Caco-2 (cell line): Measurements from ENCODE around the gene DBX2. TPM values are rescaled to one million over a fixed set of nuclear protein-coding genes. Genes with fewer than 3 reads are reported as not detected.
"Not testable (repeated sequence)": the region's sequence is repeated elsewhere in the genome, so short reads cannot be mapped to it uniquely, and the experiment has no call there.

Source experiments
- Bru-seq: library from RNA; stranded (reverse); fragments of 400-500 nt; gene quantifications from one replicate; lab custom pipeline; 2021; lab: Mats Ljungman, UMichigan
- BruChase-seq, 2 experiments: library from RNA; stranded (reverse); fragments of 400-500 nt; gene quantifications; one replicate each; lab custom pipeline; 2021; lab: Mats Ljungman, UMichigan
- BruUV-seq: library from RNA; stranded (reverse); fragments of 400-500 nt; replicated peaks from 2 replicates; lab custom pipeline; 2021; lab: Mats Ljungman, UMichigan
- CTCF ChIA-PET: fragments of 300-600 bp; sonication (Branson Sonifier 250); formaldehyde crosslinking; loops from one replicate; lab custom pipeline; 2022; ENCODE audit warnings: antibody characterized with exemption; lab: Charles Lee
- POLR2A ChIA-PET: fragments of 300-600 bp; sonication (Branson Sonifier 250); formaldehyde crosslinking; loops from one replicate; lab custom pipeline; 2022; ENCODE audit warnings: antibody characterized with exemption; lab: Charles Lee
- DNase-seq, 2 experiments: peaks; one replicate each; pipeline versions ENCODE4 v3.0.0 to v3.0.0-alpha.2; 2020 to 2022
- H3K27me3 ChIP-seq: replicated peaks from 2 replicates; pipeline ENCODE4 v1.6.0; 2011; ENCODE audit warnings: low read length; ENCODE audit not compliant: control insufficient read depth, insufficient read depth
- H3K36me3 ChIP-seq: 2 replicates; pipeline ENCODE4 v1.5.1; 2011; ENCODE audit warnings: low read length; ENCODE audit not compliant: control insufficient read depth, insufficient read depth
- H3K4me1 ChIP-seq: fragments of 250-450 bp; sonication (Bioruptor Pico); 2 replicates; pipeline ENCODE4 v1.5.1; 2020; ENCODE audit warnings: mild to moderate bottlenecking
- H3K4me3 ChIP-seq: 2 replicates; pipeline ENCODE4 v1.5.1; 2011; ENCODE audit warnings: low read depth, mild to moderate bottlenecking, control low read depth, low read length
- H3K9me3 ChIP-seq: fragments of 250-450 bp; sonication (Bioruptor Pico); 2 replicates; pipeline ENCODE4 v1.5.1; 2020; ENCODE audit warnings: mild to moderate bottlenecking, moderate library complexity
- H3K27ac Mint-ChIP-seq: one replicate; pipeline ENCODE4 v1.8.0; 2022; ENCODE audit warnings: mixed read lengths; ENCODE audit not compliant: unreplicated experiment
- H3K27me3 Mint-ChIP-seq: one replicate; pipeline ENCODE4 v1.8.0; 2022; ENCODE audit warnings: mixed read lengths; ENCODE audit not compliant: insufficient read depth, unreplicated experiment
- H3K36me3 Mint-ChIP-seq: one replicate; pipeline ENCODE4 v1.8.0; 2022; ENCODE audit warnings: mild to moderate bottlenecking, mixed read lengths; ENCODE audit not compliant: insufficient read depth, unreplicated experiment
- H3K4me1 Mint-ChIP-seq: one replicate; pipeline ENCODE4 v1.8.0; 2022; ENCODE audit warnings: low read depth, mixed read lengths; ENCODE audit not compliant: unreplicated experiment
- H3K4me3 Mint-ChIP-seq: one replicate; pipeline ENCODE4 v1.8.0; 2022; ENCODE audit warnings: mild to moderate bottlenecking, moderate library complexity, mixed read lengths; ENCODE audit not compliant: unreplicated experiment
- H3K9me3 Mint-ChIP-seq: one replicate; pipeline ENCODE4 v1.8.0; 2022; ENCODE audit warnings: mixed read lengths; ENCODE audit not compliant: unreplicated experiment
- intact Hi-C: fragments of 100-400 bp; cut with micrococcal nuclease; formaldehyde crosslinking; loops from one replicate; pipeline ENCODE4 v1.10.0; 2022; ENCODE audit not compliant: unreplicated experiment
- long read RNA-seq: library from polyadenylated mRNA; stranded (forward); transcript quantifications from one replicate; pipeline ENCODE4 v2.0.0, GENCODE V29; 2022
- total RNA-seq: library from RNA; stranded (reverse); gene quantifications from 2 replicates; pipeline ENCODE4 v1.2.3, GENCODE V29; 2022
- TF ChIP-seq, protein P1 (sequence below), 2 experiments: fragments of 200-600 bp in 1 of 2; IDR thresholded peaks; 1 replicate in 1 of 2; 2 replicates in 1 of 2; pipeline versions ENCODE4 v1.5.1 to v1.8.0; 2011 to 2022; ENCODE audit warnings: antibody characterized with exemption in 1 of 2, control low read depth in 1 of 2, inconsistent platforms in 1 of 2, low read depth in 1 of 2, low read length in 1 of 2, mild to moderate bottlenecking in 1 of 2, moderate library complexity in 1 of 2; ENCODE audit not compliant: insufficient read depth in 1 of 2, severe bottlenecking in 1 of 2, unreplicated experiment in 1 of 2

The DBX2 gene
- not detected in 2 replicates for total RNA-seq
- not detected for Bru-seq, nascent RNA
- not detected for BruChase-seq, experiment 1, labeled RNA remaining after a 2-hour chase
- not detected for BruChase-seq, experiment 2, labeled RNA remaining after a 6-hour chase
- long read RNA-seq, result 0 reads

DNA sequence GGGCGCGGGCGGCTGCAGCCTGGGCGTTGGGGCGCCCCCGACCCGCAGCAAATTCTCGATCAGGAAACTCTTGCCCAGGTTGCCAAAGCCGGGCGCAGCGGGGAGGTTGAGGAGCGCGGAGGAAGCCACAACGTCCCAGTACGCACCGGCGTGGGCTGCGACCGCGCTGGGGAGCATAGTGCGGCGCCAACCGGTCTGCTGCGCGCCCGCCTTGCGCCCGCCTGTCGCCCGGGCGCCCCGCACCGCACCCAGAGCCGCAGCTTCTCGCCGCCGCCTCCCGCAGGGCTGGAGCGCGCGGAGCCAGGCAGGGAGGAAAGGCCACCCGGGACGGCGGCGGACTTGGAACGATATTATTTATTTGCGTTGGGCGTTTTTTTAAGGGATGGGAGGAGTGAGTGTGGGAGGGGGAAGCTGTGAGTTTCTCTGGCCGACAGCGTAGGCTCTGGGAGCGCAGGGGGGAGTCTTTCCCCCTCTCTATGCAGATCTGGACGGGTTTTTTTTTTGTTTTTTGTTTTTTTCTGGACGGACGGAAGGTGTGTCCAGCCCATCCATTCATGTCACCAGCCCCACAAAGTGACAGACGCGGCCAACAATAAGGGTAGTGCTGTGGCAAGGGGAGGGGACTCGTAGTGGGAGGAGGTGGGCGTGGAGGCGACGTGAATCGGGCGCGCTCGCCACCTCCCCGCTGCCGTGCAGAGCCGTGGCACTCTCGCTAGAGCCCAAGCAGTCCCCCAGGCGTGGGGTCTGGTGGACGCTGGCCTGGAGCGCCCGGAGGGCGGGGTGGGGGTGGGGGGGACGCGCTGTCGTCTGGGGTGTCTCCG, at the start of gene DBX2:
TSS of gene DBX2 (minus strand) at position 349 of the 821 bp plus-strand sequence. CDS start at position 177, 172 bp downstream.
- CTCF ChIA-PET, result no interaction called here
- no peaks in the 10 kb centered on the region; the same call in none of the 2 replicates for H3K27me3 ChIP-seq
- POLR2A ChIA-PET, result no interaction called here

DNA sequence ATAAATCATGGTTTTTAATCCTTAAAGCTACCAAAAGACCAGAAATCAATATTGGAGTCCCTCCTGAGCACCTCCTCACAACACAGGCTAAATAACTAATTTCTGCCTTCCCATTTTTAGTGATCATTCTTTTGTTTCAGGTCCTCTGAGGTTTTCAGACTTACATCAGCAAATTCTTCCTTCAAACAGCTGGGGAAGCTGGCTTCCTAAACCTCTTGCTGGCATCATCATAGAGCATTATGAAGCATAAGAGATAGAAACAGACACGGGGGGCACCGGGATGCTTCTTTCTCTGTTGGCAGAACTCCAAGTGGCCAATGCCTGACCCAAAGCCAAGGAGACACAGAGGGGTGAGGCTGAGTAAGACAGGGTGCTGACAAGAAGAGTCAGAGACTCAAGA, 47.9 kb upstream of the DBX2 start:
- H3K27me3 Mint-ChIP-seq, result peaks cover 15% of the 10 kb centered on the region
- intact Hi-C loops, result no loop called here
- H3K4me3 Mint-ChIP-seq, result no peak overlapping the region
- TF ChIP-seq, protein P1, sequence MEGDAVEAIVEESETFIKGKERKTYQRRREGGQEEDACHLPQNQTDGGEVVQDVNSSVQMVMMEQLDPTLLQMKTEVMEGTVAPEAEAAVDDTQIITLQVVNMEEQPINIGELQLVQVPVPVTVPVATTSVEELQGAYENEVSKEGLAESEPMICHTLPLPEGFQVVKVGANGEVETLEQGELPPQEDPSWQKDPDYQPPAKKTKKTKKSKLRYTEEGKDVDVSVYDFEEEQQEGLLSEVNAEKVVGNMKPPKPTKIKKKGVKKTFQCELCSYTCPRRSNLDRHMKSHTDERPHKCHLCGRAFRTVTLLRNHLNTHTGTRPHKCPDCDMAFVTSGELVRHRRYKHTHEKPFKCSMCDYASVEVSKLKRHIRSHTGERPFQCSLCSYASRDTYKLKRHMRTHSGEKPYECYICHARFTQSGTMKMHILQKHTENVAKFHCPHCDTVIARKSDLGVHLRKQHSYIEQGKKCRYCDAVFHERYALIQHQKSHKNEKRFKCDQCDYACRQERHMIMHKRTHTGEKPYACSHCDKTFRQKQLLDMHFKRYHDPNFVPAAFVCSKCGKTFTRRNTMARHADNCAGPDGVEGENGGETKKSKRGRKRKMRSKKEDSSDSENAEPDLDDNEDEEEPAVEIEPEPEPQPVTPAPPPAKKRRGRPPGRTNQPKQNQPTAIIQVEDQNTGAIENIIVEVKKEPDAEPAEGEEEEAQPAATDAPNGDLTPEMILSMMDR (IDR thresholded peaks at IDR 0.05; ENCODE audit: insufficient read depth in 1 of 2, low read depth in 1 of 2, low read length in 1 of 2, severe bottlenecking in 1 of 2, unreplicated experiment in 1 of 2), result no peak
- H3K9me3 Mint-ChIP-seq, result no peaks in the 10 kb centered on the region
- BruUV-seq, result no TSS peak
- no peaks in the 10 kb centered on the region for H3K4me1 ChIP-seq
- ChIA-PET POLR2A (no interaction called here), CTCF (no interaction called here)
- H3K36me3 ChIP-seq, result no peaks in the 10 kb centered on the region
- H3K9me3 ChIP-seq, result no peaks in the 10 kb centered on the region
- H3K4me1 Mint-ChIP-seq, result no peaks in the 10 kb centered on the region
- H3K4me3 ChIP-seq, result no peak overlapping the region
- no peak for DNase-seq
- H3K36me3 Mint-ChIP-seq, result no peaks in the 10 kb centered on the region
- H3K27me3 ChIP-seq, result no peaks in the 10 kb centered on the region
- no peak overlapping the region for H3K27ac Mint-ChIP-seq

More for the DNA sequence above, at the start of gene DBX2:
- Mint-ChIP-seq H3K36me3 (no peaks in the 10 kb centered on the region), H3K4me3 (peak within 1 kb of the TSS; percentile 52), H3K4me1 (no peaks in the 10 kb centered on the region), H3K27me3 (peaks cover 36% of the 10 kb centered on the region), H3K9me3 (no peaks in the 10 kb centered on the region), H3K27ac (no peak within 1 kb of the TSS)
- Histone ChIP-seq H3K4me1 (no peaks in the 10 kb centered on the region), H3K9me3 (no peaks in the 10 kb centered on the region), H3K4me3 (peak within 1 kb of the TSS; percentile 1; the same call in 1 of the 2 replicates), H3K36me3 (no peaks in the 10 kb centered on the region)
- TF ChIP-seq, protein P1 (IDR thresholded peaks at IDR 0.05; ENCODE audit: insufficient read depth in 1 of 2, low read depth in 1 of 2, low read length in 1 of 2, severe bottlenecking in 1 of 2, unreplicated experiment in 1 of 2), result no peak
- no peak for DNase-seq
- no TSS peak for BruUV-seq
- intact Hi-C loops, result no loop called here

DNA sequence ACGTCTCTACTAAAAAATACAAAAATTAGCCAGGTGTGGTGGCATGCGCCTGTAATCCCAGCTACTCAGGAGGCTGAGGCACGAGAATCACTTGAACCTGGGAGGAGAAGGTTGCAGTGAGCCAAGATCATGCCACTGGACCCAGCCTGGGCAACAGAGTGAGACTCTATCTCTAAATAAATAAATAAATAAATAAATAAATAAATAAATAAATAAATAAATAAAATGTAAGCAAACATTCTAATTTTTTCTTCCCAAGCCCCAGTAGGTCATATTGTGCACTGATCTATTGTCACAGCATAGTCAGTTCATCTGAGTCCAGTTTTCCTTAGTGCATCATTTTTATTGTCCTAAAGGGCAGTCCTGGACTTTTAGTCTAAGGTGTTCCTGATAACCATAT, 44.5 kb upstream of the DBX2 start:
- H3K4me1 Mint-ChIP-seq, H3K27me3 ChIP-seq, H3K9me3 Mint-ChIP-seq, intact Hi-C loops, H3K9me3 ChIP-seq, DNase-seq, H3K36me3 ChIP-seq, BruUV-seq, H3K4me1 ChIP-seq, H3K4me3 Mint-ChIP-seq, H3K4me3 ChIP-seq, H3K27ac Mint-ChIP-seq, H3K36me3 Mint-ChIP-seq, POLR2A ChIA-PET: not testable (repeated sequence)
- CTCF ChIA-PET, result interaction anchor here (0.7 kb wide), 1 partner anchor 236 kb away, joined by 3 read pairs; no protein-coding TSS in a partner anchor
- peaks cover 18% of the 10 kb centered on the region for H3K27me3 Mint-ChIP-seq
